T-cell (primary cell): ENCODE data around the gene SLC22A17. TPM values are rescaled to one million over a fixed set of nuclear protein-coding genes. Genes with fewer than 3 reads are reported as not detected.

ENCODE experiments used
- total RNA-seq, 35 experiments: library from RNA in 6 of 35; stranded (reverse) in 6 of 35; fragments of 120-200 nt in 1 of 35; gene quantifications; one replicate each; pipeline versions ENCODE4 v1.2.1 to v1.2.4 and lab custom pipeline; 2013 to 2026

The SLC22A17 gene
- total RNA-seq, 5 donors from 2014 or later (not counting 1 experiment from before 2014, with no cell fraction given): 12.0 to 19.0 (median 17.3) TPM

Other genes with a start within 250 kb of the SLC22A17 start
- not detected for gene CIROP, start 247.9 kb downstream of the SLC22A17 start, total RNA-seq
- gene CEBPE, start 233.6 kb downstream of the SLC22A17 start, total RNA-seq: under 1 TPM; 0.33 to 0.82 (median 0.53) TPM
- gene SLC7A8, start 169.2 kb downstream of the SLC22A17 start, total RNA-seq: 1 to 10 TPM in 4 of 5 donors, under 1 TPM in 1; 0.33 to 8.1 (median 5.9) TPM
- gene RNF212B, start 115.0 kb downstream of the SLC22A17 start, total RNA-seq: 1 to 10 TPM in 1 of 5 donors, not detected in 4; 1.1 TPM
- gene HOMEZ, start 66.8 kb downstream of the SLC22A17 start, total RNA-seq: 10 to 100 TPM in 3 of 5 donors, 1 to 10 TPM in 2; 6.2 to 17.5 (median 15.1) TPM
- 10 to 100 TPM; 40.8 to 72.6 (median 68.2) TPM for gene PPP1R3E, start 50.0 kb downstream of the SLC22A17 start, total RNA-seq
- 1 to 10 TPM; 1.9 to 4.6 (median 2.2) TPM for gene BCL2L2, start 46.1 kb downstream of the SLC22A17 start, total RNA-seq
- 100 to 1,000 TPM; 182 to 207 (median 186) TPM for gene PABPN1, start 31.4 kb downstream of the SLC22A17 start, total RNA-seq
- gene EFS, start 12.3 kb upstream of the SLC22A17 start, total RNA-seq: under 1 TPM in 1 of 5 donors, not detected in 4; 0.15 TPM
- not detected for gene IL25, start 19.9 kb upstream of the SLC22A17 start, total RNA-seq
- gene CMTM5, start 24.2 kb upstream of the SLC22A17 start, total RNA-seq: not detected
- gene MYH6, start 55.4 kb upstream of the SLC22A17 start, total RNA-seq: not detected
- not detected for gene MYH7, start 82.8 kb upstream of the SLC22A17 start, total RNA-seq
- gene NGDN, start 116.8 kb upstream of the SLC22A17 start, total RNA-seq: 100 to 1,000 TPM in 2 of 5 donors, 10 to 100 TPM in 3; 56.5 to 121 (median 63.7) TPM
- gene ZFHX2, start 198.9 kb upstream of the SLC22A17 start, total RNA-seq: 1 to 10 TPM in 1 of 5 donors, under 1 TPM in 4; 0.15 to 1.3 (median 0.44) TPM
- gene THTPA, start 203.4 kb upstream of the SLC22A17 start, total RNA-seq: 10 to 100 TPM; 13.3 to 26.4 (median 20.5) TPM
- gene AP1G2, start 214.9 kb upstream of the SLC22A17 start, total RNA-seq: 100 to 1,000 TPM; 321 to 526 (median 484) TPM
- gene JPH4, start 225.9 kb upstream of the SLC22A17 start, total RNA-seq: under 1 TPM in 2 of 5 donors, not detected in 3; 0.10 to 0.13 TPM